HG03457 (cell line): Measurements from ENCODE around the gene PTBP1.

Experiments used
- ATAC-seq: cut with Tn5 transposase; IDR thresholded peaks from one replicate; pipeline ENCODE4 v1.9.1; 2021; ENCODE audit warnings: moderate number of reproducible peaks; ENCODE audit not compliant: unreplicated experiment

The PTBP1 gene

GRCh38 chr19:772063-772462 is 25.2 kb upstream of the PTBP1 start:
- ATAC-seq, result no peak

GRCh38 chr19:772730-773436 is 24.4 kb upstream of the PTBP1 start:
- no peak for ATAC-seq

- no peak for ATAC-seq
Observed at GRCh38 chr19:776549-776948, 20.7 kb upstream of the PTBP1 start.

GRCh38 chr19:778910-779653 is 18.2 kb upstream of the PTBP1 start:
- ATAC-seq, result no peak

- ATAC-seq, result no peak
Observed at GRCh38 chr19:780935-781334, 16.3 kb upstream of the PTBP1 start.

- ATAC-seq, result no peak
Observed at GRCh38 chr19:781800-782184, 15.5 kb upstream of the PTBP1 start.

GRCh38 chr19:782185-782877 is 14.9 kb upstream of the PTBP1 start:
- no peak for ATAC-seq

- no peak for ATAC-seq
Observed at GRCh38 chr19:782878-783668, 14.2 kb upstream of the PTBP1 start.

GRCh38 chr19:784541-784940 is 12.7 kb upstream of the PTBP1 start:
- no peak for ATAC-seq

- ATAC-seq, result no peak
Observed at GRCh38 chr19:787536-787935, 9.7 kb upstream of the PTBP1 start.

- no peak for ATAC-seq
Observed at GRCh38 chr19:788686-788982, 8.6 kb upstream of the PTBP1 start.

GRCh38 chr19:788983-789700 is 8.1 kb upstream of the PTBP1 start:
- ATAC-seq, result no peak

GRCh38 chr19:789701-790060 is 7.6 kb upstream of the PTBP1 start:
- ATAC-seq, result no peak

- ATAC-seq, result no peak
Observed at GRCh38 chr19:791007-791566, 6.2 kb upstream of the PTBP1 start.

GRCh38 chr19:791567-792305 is 5.5 kb upstream of the PTBP1 start:
- no peak for ATAC-seq

GRCh38 chr19:792306-792885 is 4.9 kb upstream of the PTBP1 start:
- ATAC-seq, result no peak

GRCh38 chr19:793806-794205 is 3.4 kb upstream of the PTBP1 start:
- ATAC-seq, result no peak

GRCh38 chr19:795073-795611 is 2.1 kb upstream of the PTBP1 start:
- ATAC-seq, result no peak
